GM19043 (cell line): ENCODE data around the gene SLC30A7.
"Not testable (repeated sequence)": the region's sequence is repeated elsewhere in the genome, so short reads cannot be mapped to it uniquely, and the experiment has no call there.

ENCODE experiments used
- ATAC-seq: cut with Tn5 transposase; IDR thresholded peaks from one replicate; pipeline ENCODE4 v1.9.1; 2021; ENCODE audit warnings: low read depth; ENCODE audit not compliant: unreplicated experiment

Gene SLC30A7, protein sequence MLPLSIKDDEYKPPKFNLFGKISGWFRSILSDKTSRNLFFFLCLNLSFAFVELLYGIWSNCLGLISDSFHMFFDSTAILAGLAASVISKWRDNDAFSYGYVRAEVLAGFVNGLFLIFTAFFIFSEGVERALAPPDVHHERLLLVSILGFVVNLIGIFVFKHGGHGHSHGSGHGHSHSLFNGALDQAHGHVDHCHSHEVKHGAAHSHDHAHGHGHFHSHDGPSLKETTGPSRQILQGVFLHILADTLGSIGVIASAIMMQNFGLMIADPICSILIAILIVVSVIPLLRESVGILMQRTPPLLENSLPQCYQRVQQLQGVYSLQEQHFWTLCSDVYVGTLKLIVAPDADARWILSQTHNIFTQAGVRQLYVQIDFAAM

DNA sequence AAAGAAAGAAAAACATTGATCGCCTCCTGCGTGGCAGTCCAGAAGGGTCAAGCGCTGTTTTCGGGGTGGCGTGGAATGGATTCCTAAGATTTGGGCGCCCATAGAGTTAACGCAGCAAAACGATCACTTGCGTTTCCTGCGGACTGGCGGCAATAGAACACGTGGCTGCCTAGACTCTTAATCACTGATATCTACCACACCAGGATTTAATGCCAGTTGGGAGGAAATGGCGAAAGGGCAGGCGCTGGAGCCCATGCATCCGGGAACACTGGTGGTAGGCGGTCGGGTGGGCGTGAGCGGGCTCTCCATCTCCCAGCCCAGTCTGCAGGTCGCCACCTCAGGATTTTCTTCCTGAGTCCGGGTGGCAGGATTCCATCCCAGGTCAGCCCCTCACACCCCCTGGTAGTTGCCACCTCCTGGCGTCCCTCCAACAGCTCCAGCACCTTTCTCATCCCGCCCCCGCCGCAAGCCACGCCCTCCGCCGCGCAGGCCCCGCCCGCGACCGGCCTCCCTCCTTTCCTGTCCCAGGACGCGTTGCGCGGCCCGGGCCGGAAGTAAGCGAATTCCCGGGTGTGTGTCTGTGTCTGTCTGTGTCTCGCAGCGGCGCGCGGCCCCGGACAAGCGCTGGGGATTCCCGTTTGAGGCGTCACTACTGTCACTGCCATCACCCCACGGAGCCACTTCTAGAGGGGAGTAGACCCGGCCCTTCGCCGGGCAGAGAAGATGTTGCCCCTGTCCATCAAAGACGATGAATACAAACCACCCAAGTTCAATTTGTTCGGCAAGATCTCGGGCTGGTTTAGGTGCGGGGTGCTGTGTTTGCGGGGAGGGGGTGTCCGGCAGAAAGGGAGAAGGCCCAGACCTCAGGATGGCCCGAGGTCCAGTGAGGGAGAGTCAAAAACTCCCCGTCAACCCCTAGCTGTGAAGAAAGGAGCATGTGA is at the start of gene SLC30A7:
Gene SLC30A7, plus strand, starts transcription at position 551 of the 941 bp plus-strand sequence. Its CDS starts 173 bp downstream, at position 724.
- ATAC-seq: peak; percentile 69

GRCh38 chr1:100847361-100848082 is 48.4 kb upstream of the SLC30A7 start:
- ATAC-seq: no peak

DNA sequence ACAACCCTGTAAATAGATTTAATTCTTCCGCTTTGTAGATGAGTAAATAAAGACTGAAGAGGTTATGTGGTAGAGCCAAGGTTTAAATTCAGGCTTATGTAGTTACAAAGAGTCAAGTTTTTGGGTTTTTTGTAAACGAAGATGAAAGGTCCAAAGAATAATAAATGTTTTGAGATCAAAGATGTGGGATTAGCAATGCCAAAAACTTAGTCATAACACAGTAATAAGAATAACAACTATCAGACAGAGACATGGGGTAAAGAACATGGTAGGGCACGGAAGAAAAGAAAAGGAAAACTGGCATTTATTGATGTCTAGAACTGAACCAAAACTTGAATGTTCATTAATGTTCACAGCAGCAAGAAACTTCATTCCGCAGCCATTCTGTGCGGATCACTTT is 44.2 kb upstream of the SLC30A7 start:
- no peak for ATAC-seq

GRCh38 chr1:100852976-100853375 is 42.9 kb upstream of the SLC30A7 start:
- no peak for ATAC-seq

GRCh38 chr1:100855116-100855515 is 40.8 kb upstream of the SLC30A7 start:
- not testable (repeated sequence) for ATAC-seq

GRCh38 chr1:100860397-100860991 is 35.4 kb upstream of the SLC30A7 start:
- ATAC-seq: no peak

- ATAC-seq: no peak
These were observed 34.5 kb upstream of the SLC30A7 start for GRCh38 chr1:100861379-100861778.

- no peak for ATAC-seq
These were observed 33.3 kb upstream of the SLC30A7 start for GRCh38 chr1:100862591-100862990.

DNA sequence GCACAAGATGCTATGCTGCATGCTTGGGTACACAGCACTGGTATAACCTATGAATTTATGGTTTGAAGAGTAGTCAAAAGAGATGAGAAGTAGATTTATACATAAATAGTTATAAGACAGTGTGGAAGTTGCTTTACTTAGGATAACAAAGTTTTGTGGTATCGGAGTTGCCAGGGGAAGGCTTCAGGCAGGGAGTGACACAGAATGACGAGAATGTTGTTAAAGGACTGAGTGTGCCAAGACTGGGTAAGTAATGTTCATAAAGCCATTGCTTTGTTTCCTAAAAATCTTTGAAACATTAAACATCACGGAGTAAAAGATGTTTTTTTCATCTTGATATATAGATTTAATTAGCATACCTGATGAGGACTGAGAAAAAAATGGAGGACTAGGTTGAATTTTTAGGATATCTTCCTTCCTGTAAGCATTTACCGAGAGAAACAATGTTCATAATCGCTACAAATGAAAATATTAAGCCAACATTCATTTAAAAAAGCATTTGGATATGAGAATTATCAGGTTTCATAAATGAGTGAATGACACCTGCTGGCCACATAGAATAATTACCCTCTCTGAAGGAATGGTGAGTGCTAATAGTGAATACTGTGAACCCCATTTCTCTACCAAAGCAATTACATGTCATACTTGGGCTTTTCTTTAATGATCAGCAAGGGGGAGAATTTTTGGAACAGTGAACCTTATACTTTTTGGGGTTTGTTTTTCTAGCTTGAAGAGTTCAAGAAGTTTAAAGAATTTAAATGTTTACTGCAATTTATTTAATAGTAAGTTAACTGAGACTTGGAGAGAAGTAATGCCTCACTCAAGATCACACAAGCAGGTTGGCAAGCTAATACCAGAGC is 29.6 kb upstream of the SLC30A7 start:
- ATAC-seq: peak; percentile 57

DNA sequence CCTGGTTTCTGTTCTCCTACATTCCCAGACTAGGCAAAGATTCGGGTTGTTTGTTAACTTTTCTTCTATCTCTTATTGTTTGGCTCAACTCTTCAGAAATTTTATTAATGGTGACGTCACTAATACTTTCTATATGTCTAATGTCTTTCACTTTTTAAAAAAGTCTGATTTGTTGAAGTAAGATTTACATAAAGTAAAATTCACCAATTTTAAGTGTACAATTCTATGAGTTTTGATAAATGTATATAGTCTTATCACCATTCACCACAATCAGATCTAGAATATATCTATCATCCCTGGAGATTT is 29.0 kb upstream of the SLC30A7 start:
- ATAC-seq: no peak

DNA sequence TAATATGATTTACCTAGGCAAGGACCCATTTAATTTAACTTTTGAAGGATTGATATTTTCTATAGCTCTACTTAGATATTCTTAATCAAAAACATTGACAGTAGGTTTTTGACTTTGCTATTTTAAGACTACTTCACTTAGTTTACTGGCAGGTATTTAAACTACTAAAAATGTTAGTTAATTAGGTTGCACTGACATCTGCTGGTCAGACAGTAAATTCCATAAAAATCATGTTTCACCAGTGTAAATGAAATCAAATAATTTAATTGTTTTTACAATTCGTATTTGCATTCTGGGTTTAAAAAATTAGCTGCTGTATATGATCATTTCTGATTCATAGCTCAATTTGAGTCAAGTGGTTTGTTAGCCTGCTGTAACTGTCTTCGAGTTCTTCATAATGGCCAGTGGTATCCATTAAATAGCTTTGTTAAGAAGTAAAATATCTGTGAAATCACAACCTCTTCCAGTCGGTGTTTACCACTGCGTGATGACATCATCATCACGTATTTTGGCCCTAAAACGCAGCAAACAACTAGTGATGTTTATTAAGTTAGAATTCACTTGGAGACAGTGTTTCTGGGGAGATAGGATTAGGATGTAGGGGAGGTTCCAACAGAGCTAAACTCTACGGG is 27.4 kb upstream of the SLC30A7 start:
- no peak for ATAC-seq

- no peak for ATAC-seq
These were observed 25.9 kb upstream of the SLC30A7 start for GRCh38 chr1:100869996-100870395.

DNA sequence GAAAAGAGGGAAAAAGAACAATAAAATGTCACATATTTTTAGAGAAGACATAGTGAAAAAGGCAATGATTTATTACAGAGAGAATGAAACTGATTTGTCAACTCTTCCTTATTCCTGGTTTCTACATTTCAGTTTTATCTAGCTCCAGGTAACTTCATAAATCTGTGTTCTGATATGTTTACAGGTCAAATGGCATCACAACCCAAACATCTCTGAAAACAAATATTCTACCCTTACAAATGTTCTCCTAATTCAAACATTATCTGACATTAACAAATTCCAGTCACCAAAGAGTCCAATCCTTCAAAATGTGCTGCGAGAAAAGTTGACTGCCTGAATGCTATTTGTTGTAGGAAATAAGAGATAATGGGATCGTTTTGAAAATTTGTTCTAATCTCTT is 21.5 kb upstream of the SLC30A7 start:
- no peak for ATAC-seq

DNA sequence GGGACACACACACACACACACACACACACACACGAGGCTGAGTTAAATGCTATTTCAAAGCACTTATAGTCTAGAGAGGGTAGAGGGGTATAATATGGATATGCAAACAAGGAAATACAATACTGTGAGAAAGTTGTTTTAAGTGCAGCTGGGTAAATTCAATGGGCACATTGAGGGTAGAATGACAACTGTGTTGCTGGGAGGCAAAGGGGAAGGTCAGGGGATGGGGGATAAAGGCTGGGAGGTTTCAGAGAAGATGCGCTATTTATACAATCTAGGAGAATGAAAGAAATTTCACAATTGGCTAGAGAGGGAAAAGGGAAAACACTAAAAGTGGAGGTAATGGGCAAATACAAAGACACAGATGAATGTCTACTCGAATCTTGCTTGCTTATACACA is 20.7 kb upstream of the SLC30A7 start:
- no peak for ATAC-seq

DNA sequence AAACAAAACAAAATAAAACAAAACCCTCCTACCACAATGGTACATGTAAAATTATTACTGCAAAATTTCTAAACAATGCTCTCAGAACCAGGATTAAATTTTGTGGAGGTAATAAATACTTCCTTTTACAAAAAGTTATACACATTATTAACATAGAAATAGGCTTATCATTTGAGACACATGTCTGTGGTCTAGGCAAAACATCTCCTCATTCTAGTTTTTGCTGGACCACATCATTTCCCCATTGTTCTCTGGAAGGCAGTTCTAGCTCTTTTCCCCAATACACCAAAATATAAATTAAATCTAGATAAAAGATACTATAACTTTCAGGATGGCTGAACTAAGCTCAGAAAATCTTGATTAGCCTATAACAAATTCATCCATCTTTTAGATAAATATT is 19.6 kb upstream of the SLC30A7 start:
- no peak for ATAC-seq

- no peak for ATAC-seq
These were observed 16.5 kb upstream of the SLC30A7 start for GRCh38 chr1:100879422-100879821.

DNA sequence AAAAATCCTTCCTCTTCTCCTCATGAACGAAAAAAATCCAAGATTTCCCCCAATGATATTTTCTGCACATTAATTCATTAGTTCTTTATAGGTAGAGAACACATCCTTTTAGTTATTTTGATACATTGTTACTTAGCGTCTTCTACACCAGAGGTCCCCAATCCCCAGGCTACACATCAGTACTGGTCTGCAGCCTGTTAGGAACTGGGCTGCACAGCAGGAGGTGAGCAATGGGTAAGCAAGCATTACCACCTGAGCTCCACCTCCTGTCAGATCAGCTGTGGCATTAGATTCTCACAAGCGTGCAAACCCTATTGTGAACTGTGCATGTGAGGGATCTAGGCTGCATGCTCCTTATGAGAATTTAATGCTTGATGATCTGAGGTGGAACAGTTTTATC is 14.2 kb upstream of the SLC30A7 start:
- no peak for ATAC-seq

GRCh38 chr1:100882698-100883097 is 13.2 kb upstream of the SLC30A7 start:
- no peak for ATAC-seq

- ATAC-seq: no peak
These were observed 11.9 kb upstream of the SLC30A7 start for GRCh38 chr1:100883963-100884362.
